Diencephalon (tissue), 1 donor: Measurements from ENCODE around the gene NKX2-3. TPM values are rescaled to one million over a fixed set of nuclear protein-coding genes. Genes with fewer than 3 reads are reported as not detected.

ENCODE experiments used
- total RNA-seq: library from RNA; depleted of rRNA; stranded (reverse); fragments of >200 nt; gene quantifications from one replicate; pipeline ENCODE4 v1.2.3, GENCODE V29; 2014

The NKX2-3 gene
- not detected for total RNA-seq

DNA sequence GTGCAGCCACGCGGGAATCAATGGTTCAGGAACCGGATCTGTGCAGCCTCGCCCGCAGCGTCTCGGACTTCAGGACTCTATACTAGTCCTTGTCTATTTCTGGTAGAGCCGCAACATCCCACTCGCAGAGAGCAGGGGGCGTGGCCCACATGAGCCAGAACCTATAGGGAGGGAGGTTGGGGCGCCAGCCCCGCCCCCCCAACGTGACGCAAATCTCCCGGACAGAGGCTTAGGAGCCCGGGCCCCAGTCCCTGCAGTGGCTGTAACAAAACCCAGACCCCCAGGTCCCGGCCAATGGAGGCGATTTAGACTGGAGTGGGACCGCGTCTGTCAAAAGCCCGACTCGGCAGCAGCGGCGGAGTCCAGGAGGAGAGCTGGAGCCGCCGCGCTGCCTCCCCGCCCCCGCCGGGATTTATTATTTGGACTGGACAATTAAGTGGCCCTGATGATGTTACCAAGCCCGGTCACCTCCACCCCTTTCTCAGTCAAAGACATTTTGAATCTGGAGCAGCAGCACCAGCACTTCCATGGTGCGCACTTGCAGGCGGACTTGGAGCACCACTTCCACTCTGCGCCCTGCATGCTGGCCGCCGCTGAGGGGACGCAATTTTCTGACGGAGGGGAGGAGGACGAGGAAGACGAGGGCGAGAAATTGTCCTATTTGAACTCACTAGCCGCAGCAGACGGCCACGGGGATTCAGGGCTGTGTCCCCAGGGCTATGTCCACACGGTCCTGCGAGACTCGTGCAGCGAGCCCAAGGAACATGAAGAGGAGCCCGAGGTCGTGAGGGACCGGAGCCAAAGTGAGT lies at the start of gene NKX2-3:
TSS of gene NKX2-3 (plus strand) at position 256 of the 809 bp plus-strand sequence. CDS start at position 446, 190 bp downstream.

Other genes starting within 250 kb of the NKX2-3 start
- 6.5 TPM for gene CNNM1, start 203.6 kb upstream of the NKX2-3 start, total RNA-seq
- gene GOT1, start 102.3 kb upstream of the NKX2-3 start, total RNA-seq, result 66.9 TPM
- 20.3 TPM for gene SLC25A28, start 87.5 kb downstream of the NKX2-3 start, total RNA-seq
- 14.3 TPM for gene ENTPD7, start 126.6 kb downstream of the NKX2-3 start, total RNA-seq
- 45.2 TPM for gene COX15, start 199.2 kb downstream of the NKX2-3 start, total RNA-seq
- 9.0 TPM for gene CUTC, start 199.3 kb downstream of the NKX2-3 start, total RNA-seq
- 1.6 TPM for gene ABCC2, start 249.7 kb downstream of the NKX2-3 start, total RNA-seq